Inferior parietal cortex (tissue), 1 donor: ENCODE data around the gene PJA2.

Experiments used
- DNase-seq: peaks from one replicate; pipeline ENCODE4 v3.0.0-alpha.2; 2016; ENCODE audit errors: extremely low spot score

The PJA2 gene

GRCh38 chr5:109350537-109351270, 59.1 kb downstream of the PJA2 start:
- no peak for DNase-seq

- no peak for DNase-seq
Measured at GRCh38 chr5:109349388-109349787, 60.4 kb downstream of the PJA2 start.

- peak; percentile 40 for DNase-seq
Measured at GRCh38 chr5:109347252-109347888, 62.4 kb downstream of the PJA2 start.

GRCh38 chr5:109345699-109346098, 64.1 kb downstream of the PJA2 start:
- no peak for DNase-seq

- DNase-seq = no peak
Measured at GRCh38 chr5:109340351-109340750, 69.4 kb downstream of the PJA2 start.

- peak; percentile 33 for DNase-seq
Measured at GRCh38 chr5:109335114-109335513, 74.7 kb downstream of the PJA2 start.

- no peak for DNase-seq
Measured at GRCh38 chr5:109334056-109334455, 75.7 kb downstream of the PJA2 start.

- no peak for DNase-seq
Measured at GRCh38 chr5:109329333-109330237, 80.2 kb downstream of the PJA2 start.

GRCh38 chr5:109328626-109329025, 81.1 kb downstream of the PJA2 start:
- no peak for DNase-seq

GRCh38 chr5:109327570-109327969, 82.2 kb downstream of the PJA2 start:
- DNase-seq = no peak

GRCh38 chr5:109326919-109327318, 82.9 kb downstream of the PJA2 start:
- no peak for DNase-seq

- no peak for DNase-seq
Measured at GRCh38 chr5:109325456-109325855, 84.3 kb downstream of the PJA2 start.

GRCh38 chr5:109324931-109325330, 84.8 kb downstream of the PJA2 start:
- no peak for DNase-seq

GRCh38 chr5:109324351-109324750, 85.4 kb downstream of the PJA2 start:
- no peak for DNase-seq

- no peak for DNase-seq
Measured at GRCh38 chr5:109322694-109323093, 87.1 kb downstream of the PJA2 start.

- DNase-seq = no peak
Measured at GRCh38 chr5:109319351-109319750, 90.4 kb downstream of the PJA2 start.

GRCh38 chr5:109318455-109319108, 91.2 kb downstream of the PJA2 start:
- DNase-seq = no peak

GRCh38 chr5:109316634-109317033, 93.1 kb downstream of the PJA2 start:
- no peak for DNase-seq

GRCh38 chr5:109315245-109315644, 94.5 kb downstream of the PJA2 start:
- no peak for DNase-seq

- DNase-seq = no peak
Measured at GRCh38 chr5:109313127-109313526, 96.6 kb downstream of the PJA2 start.

GRCh38 chr5:109312695-109313094, 97.1 kb downstream of the PJA2 start:
- DNase-seq = no peak

GRCh38 chr5:109310315-109310714, 99.5 kb downstream of the PJA2 start:
- DNase-seq = no peak
